H1 (cell line): ENCODE data around the gene AGBL5. TPM values are rescaled to one million over a fixed set of nuclear protein-coding genes. Genes with fewer than 3 reads are reported as not detected.
"Not testable (repeated sequence)": the region's sequence is repeated elsewhere in the genome, so short reads cannot be mapped to it uniquely, and the experiment has no call there.

Experiments
- CTCF ChIA-PET: fragments of 300-600 bp; sonication (Branson Sonifier 250); formaldehyde crosslinking; loops from one replicate; lab custom pipeline; 2021; ENCODE audit not compliant: partially characterized antibody; lab: Charles Lee
- POLR2A ChIA-PET: fragments of 300-600 bp; sonication (Branson Sonifier 250); formaldehyde crosslinking; loops from one replicate; lab custom pipeline; 2021; ENCODE audit warnings: inconsistent platforms; ENCODE audit not compliant: partially characterized antibody; lab: Charles Lee
- DNase-seq, 2 experiments: peaks; one replicate each; pipeline versions ENCODE4 v3.0.0 to v3.0.0-alpha.2; 2010 to 2022; ENCODE audit warnings: low spot score in 2 of 2, low read depth in 1 of 2, mixed read lengths in 1 of 2
- FAIRE-seq: peaks from 2 replicates; lab custom pipeline; 2011; peaks lifted over from hg19 to GRCh38; lab: Jason Lieb, UNC
- H2AFZ ChIP-seq: 2 replicates; pipeline ENCODE4 v1.8.1; 2012; ENCODE audit warnings: low read length, inconsistent platforms
- H2AK5ac ChIP-seq: 2 replicates; pipeline ENCODE4 v1.6.1; 2013; ENCODE audit warnings: low read depth, low read length
- H2BK120ac ChIP-seq: replicated peaks from 2 replicates; pipeline ENCODE3; 2013; ENCODE audit warnings: low read depth, low read length, inconsistent platforms
- H2BK12ac ChIP-seq: 2 replicates; pipeline ENCODE4 v1.6.1; 2013; ENCODE audit warnings: low read depth, low read length
- H2BK15ac ChIP-seq: 2 replicates; pipeline ENCODE4 v1.6.1; 2013; ENCODE audit warnings: low read length
- H2BK20ac ChIP-seq: 2 replicates; pipeline ENCODE4 v1.6.1; 2013; ENCODE audit warnings: low read length
- H2BK5ac ChIP-seq: 2 replicates; pipeline ENCODE4 v1.6.1; 2013; ENCODE audit warnings: low read depth, low read length
- H3K14ac ChIP-seq: 2 replicates; pipeline ENCODE4 v1.6.1; 2013; ENCODE audit warnings: inconsistent platforms; ENCODE audit not compliant: insufficient read length
- H3K18ac ChIP-seq: 2 replicates; pipeline ENCODE4 v1.6.1; 2013; ENCODE audit warnings: low read length; ENCODE audit errors: extremely low read depth
- H3K23ac ChIP-seq: 2 replicates; pipeline ENCODE4 v1.6.1; 2013; ENCODE audit warnings: inconsistent platforms; ENCODE audit not compliant: insufficient read length
- H3K23me2 ChIP-seq: 2 replicates; pipeline ENCODE4 v1.6.1; 2013; ENCODE audit warnings: low read depth, low read length
- H3K27ac ChIP-seq: 2 replicates; pipeline ENCODE4 v1.6.1; 2011; ENCODE audit warnings: low read depth, low read length, inconsistent platforms
- H3K27me3 ChIP-seq, 4 experiments: replicated peaks in 1 of 4; 1 replicate in 1 of 4; 2 replicates in 3 of 4; pipeline versions ENCODE4 v1.6.1 to v1.8.1; 2011 to 2013; ENCODE audit warnings: low read length in 3 of 4, mild to moderate bottlenecking in 3 of 4, inconsistent platforms in 2 of 4, mixed read lengths in 2 of 4, moderate library complexity in 1 of 4; ENCODE audit not compliant: control insufficient read depth in 3 of 4, insufficient read depth in 3 of 4; ENCODE audit errors: extremely low read depth in 1 of 4
- H3K36me3 ChIP-seq, 4 experiments: 2 replicates each; pipeline versions ENCODE4 v1.6.1 to v1.8.1; 2011 to 2013; ENCODE audit warnings: mild to moderate bottlenecking in 4 of 4, low read length in 3 of 4, moderate library complexity in 2 of 4, control low read depth in 1 of 4, inconsistent platforms in 1 of 4; ENCODE audit not compliant: insufficient read depth in 4 of 4, control insufficient read depth in 2 of 4
- H3K4ac ChIP-seq: replicated peaks from 2 replicates; pipeline ENCODE3; 2013; ENCODE audit warnings: low read length, low read depth, mixed read lengths, inconsistent platforms; ENCODE audit not compliant: insufficient read length
- H3K4me1 ChIP-seq, 4 experiments: replicated peaks in 1 of 4; 1 replicate in 1 of 4; 2 replicates in 3 of 4; pipeline versions ENCODE4 v1.6.1 to v1.8.1; 2011 to 2013; ENCODE audit warnings: low read length in 3 of 4, inconsistent platforms in 2 of 4, mixed read lengths in 1 of 4; ENCODE audit not compliant: insufficient read depth in 4 of 4, control insufficient read depth in 3 of 4
- H3K4me2 ChIP-seq, 2 experiments: 2 replicates each; pipeline versions ENCODE4 v1.6.1 to v1.8.1; 2011 to 2013; ENCODE audit warnings: low read depth in 2 of 2, low read length in 2 of 2, control low read depth in 1 of 2, inconsistent platforms in 1 of 2, mild to moderate bottlenecking in 1 of 2; ENCODE audit not compliant: insufficient read depth in 1 of 2
- H3K4me3 ChIP-seq, 4 experiments: fragments of 200-600, 300-600 bp in 1 of 4; sonication (generic), shearing (Covaris generic), sonication (Bioruptor Twin) in 1 of 4; 2 replicates each; pipeline versions ENCODE4 v1.5.1 to v1.8.1; 2011 to 2016; ENCODE audit warnings: low read length in 4 of 4, low read depth in 3 of 4, control low read depth in 2 of 4, inconsistent platforms in 2 of 4, mild to moderate bottlenecking in 2 of 4, mixed read lengths in 1 of 4, moderate library complexity in 1 of 4; ENCODE audit not compliant: insufficient read depth in 2 of 4; ENCODE audit errors: extremely low read depth in 1 of 4
- H3K56ac ChIP-seq: replicated peaks from 2 replicates; pipeline ENCODE3; 2013; ENCODE audit warnings: low read depth, mild to moderate bottlenecking, mixed read lengths, low read length, inconsistent platforms; ENCODE audit not compliant: insufficient read length
- H3K79me1 ChIP-seq: 2 replicates; pipeline ENCODE4 v1.6.1; 2013; ENCODE audit warnings: low read depth, low read length, control low read depth
- H3K79me2 ChIP-seq, 2 experiments: 2 replicates each; pipeline versions ENCODE4 v1.6.1 to v1.8.1; 2012 to 2013; ENCODE audit warnings: low read length in 2 of 2, mild to moderate bottlenecking in 2 of 2, inconsistent platforms in 1 of 2; ENCODE audit not compliant: insufficient read depth in 2 of 2, control insufficient read depth in 1 of 2
- H3K9ac ChIP-seq, 4 experiments: replicated peaks in 1 of 4; 1 replicate in 1 of 4; 2 replicates in 3 of 4; pipeline versions ENCODE4 v1.6.1 to v1.8.1; 2011 to 2013; ENCODE audit warnings: low read depth in 3 of 4, low read length in 3 of 4, control low read depth in 2 of 4, mild to moderate bottlenecking in 2 of 4, moderate library complexity in 2 of 4, inconsistent platforms in 1 of 4; ENCODE audit errors: extremely low read depth in 1 of 4
- H3K9me3 ChIP-seq, 2 experiments: 2 replicates each; pipeline versions ENCODE4 v1.6.1 to v1.8.1; 2012 to 2013; ENCODE audit warnings: mild to moderate bottlenecking in 2 of 2, moderate library complexity in 2 of 2, control low read depth in 1 of 2, inconsistent platforms in 1 of 2, low read depth in 1 of 2, low read length in 1 of 2, mixed read lengths in 1 of 2; ENCODE audit not compliant: insufficient read depth in 2 of 2
- H4K20me1 ChIP-seq, 2 experiments: replicated peaks in 1 of 2; 2 replicates each; pipeline versions ENCODE3 to v1.8.1; 2011 to 2013; ENCODE audit warnings: inconsistent platforms in 2 of 2, low read length in 2 of 2, mild to moderate bottlenecking in 1 of 2; ENCODE audit not compliant: insufficient read depth in 2 of 2, control insufficient read depth in 1 of 2
- H4K5ac ChIP-seq: 2 replicates; pipeline ENCODE4 v1.6.1; 2013; ENCODE audit warnings: low read length, low read depth, mixed read lengths, inconsistent platforms; ENCODE audit not compliant: insufficient read length
- H4K8ac ChIP-seq: 2 replicates; pipeline ENCODE4 v1.8.0; 2013; ENCODE audit warnings: mild to moderate bottlenecking, moderate library complexity, low read length, inconsistent platforms; ENCODE audit not compliant: insufficient read depth; ENCODE audit errors: extremely low read depth
- H4K91ac ChIP-seq: replicated peaks from 2 replicates; pipeline ENCODE3; 2013; ENCODE audit warnings: low read length, mixed read lengths, inconsistent platforms; ENCODE audit not compliant: insufficient read length
- WGBS, 2 experiments: shearing (Covaris generic) in 1 of 2; methylation state at CpG; one replicate each; pipeline versions ENCODE4 v1.1.6 to v1.1.7; 2013 to 2015; ENCODE audit warnings: low lambda C conversion rate in 2 of 2, mixed read lengths in 2 of 2, inconsistent platforms in 1 of 2, low coverage in 1 of 2, missing lambda C conversion rate in 1 of 2; ENCODE audit not compliant: insufficient replicate concordance in 2 of 2, insufficient coverage in 1 of 2, insufficient read length in 1 of 2; ENCODE audit errors: extremely low coverage in 1 of 2, missing lambda C conversion rate in 1 of 2; 5-methylcytosine and 5-hydroxymethylcytosine counted together
- polyA plus RNA-seq, 7 experiments: library from polyadenylated mRNA; depleted of rRNA in 3 of 7; stranded (reverse) in 5 of 7; unstranded in 2 of 7; fragments of >200 nt in 5 of 7; fragments of 200-250 nt in 2 of 7; gene quantifications; 1 replicate in 5 of 7; 2 replicates in 1 of 7; 4 replicates in 1 of 7; pipeline versions ENCODE4 v1.2.1 to v1.2.3, GENCODE V29; 2011 to 2013; ENCODE audit warnings: missing spikeins in 2 of 7, mixed read lengths in 2 of 7
- total RNA-seq: library from RNA; stranded (reverse); fragmentation: NEBNext Ultra II Directional; extraction: Animal tissue kit (Norgen Biotek cat#: 25700); gene quantifications from 2 replicates; pipeline ENCODE4 v1.2.1, GENCODE V29; 2021

Gene AGBL5
- total and polyA plus RNA-seq, 2 of the 8 experiments (the other 6 are each of a cell fraction or from before 2014, with no cell fraction given): 45.4 to 62.0 TPM

- not testable (repeated sequence) for DNase-seq, H3K4me2 ChIP-seq, H4K5ac ChIP-seq, H3K18ac ChIP-seq, H3K27me3 ChIP-seq, H2AK5ac ChIP-seq, H2BK15ac ChIP-seq, H3K4ac ChIP-seq, H3K79me1 ChIP-seq, H4K8ac ChIP-seq, H2AFZ ChIP-seq, H3K9ac ChIP-seq, H3K36me3 ChIP-seq, H2BK5ac ChIP-seq, H4K20me1 ChIP-seq, H3K56ac ChIP-seq, H3K4me1 ChIP-seq, H3K9me3 ChIP-seq, H3K27ac ChIP-seq, H3K23me2 ChIP-seq, H3K14ac ChIP-seq, H2BK12ac ChIP-seq, H2BK20ac ChIP-seq, H2BK120ac ChIP-seq, H3K23ac ChIP-seq, FAIRE-seq, H3K4me3 ChIP-seq, H4K91ac ChIP-seq, H3K79me2 ChIP-seq
- ChIA-PET POLR2A (interaction anchor here (0.8 to 1.3 kb wide), 7 partner anchors 9 to 197 kb away, joined by 3 to 5 read pairs (median 3); partner anchors contain the start of genes ABHD1 and UCN), CTCF (interaction anchor here (0.9 to 9.5 kb wide), 8 partner anchors 11 to 81 kb away, joined by 3 to 120 read pairs (median 4); no protein-coding TSS in a partner anchor)
- WGBS, 2 experiments: 94% methylated on average over 24 of the region's 24 CpGs; no CpG with 5 or more reads in 1 of the 2 experiments
Observed at GRCh38 chr2:27110603-27111352, 59.3 kb downstream of the AGBL5 start.
